NT2/D1 (cell line): ENCODE data around the gene CCDC60.

Experiments
- YY1 ChIP-seq: IDR thresholded peaks from 2 replicates; pipeline ENCODE4 v1.6.1; 2011; ENCODE audit not compliant: insufficient read length, insufficient read depth
- ZNF274 ChIP-seq: IDR thresholded peaks from 2 replicates; pipeline ENCODE4 v1.6.1; 2011; ENCODE audit warnings: mild to moderate bottlenecking, low read depth, low read length

GRCh38 chr12:119540476-119540875, 205.9 kb downstream of the CCDC60 start:
- TF ChIP-seq ZNF274: no peak
- no peak for TF ChIP-seq YY1
